Psoas muscle (tissue), 8 donors: ENCODE results near the gene PDIA3. TPM values are rescaled to one million over a fixed set of nuclear protein-coding genes. Genes with fewer than 3 reads are reported as not detected.
"Not testable (repeated sequence)": the region's sequence is repeated elsewhere in the genome, so short reads cannot be mapped to it uniquely, and the experiment has no call there.

ENCODE experiments used
- ATAC-seq, 4 donors: fragments of 200-7000 bp; cut with Tn5 transposase; one replicate each; pipeline ENCODE4 v1.9.1; 2020; ENCODE audit warnings: moderate library complexity in 3 of 4, mild to moderate bottlenecking in 2 of 4
- DNase-seq, 2 donors: peaks; one replicate each; pipeline ENCODE4 v3.0.0-alpha.2; 2020
- H3K27ac ChIP-seq: fragments of 200-600 bp; one replicate; pipeline ENCODE4 v1.8.0; 2022
- H3K27me3 ChIP-seq, 3 donors: fragments of 200-600 bp in 1 of 3; one replicate each; pipeline versions ENCODE4 v1.6.1 to v1.8.0; 2013 to 2022; ENCODE audit warnings: low read length in 2 of 3, mild to moderate bottlenecking in 2 of 3, moderate library complexity in 1 of 3; ENCODE audit not compliant: insufficient read depth in 3 of 3
- H3K36me3 ChIP-seq, 2 donors: fragments of 200-600 bp in 1 of 2; one replicate each; pipeline versions ENCODE4 v1.6.1 to v1.8.0; 2013 to 2022; ENCODE audit warnings: low read depth in 1 of 2, mild to moderate bottlenecking in 1 of 2, moderate library complexity in 1 of 2; ENCODE audit not compliant: insufficient read depth in 1 of 2
- H3K4me1 ChIP-seq: fragments of 200-600 bp; one replicate; pipeline ENCODE4 v1.8.0; 2022
- H3K4me3 ChIP-seq: fragments of 200-600 bp; one replicate; pipeline ENCODE4 v1.8.0; 2022; ENCODE audit warnings: mild to moderate bottlenecking
- H3K9me3 ChIP-seq: fragments of 200-600 bp; one replicate; pipeline ENCODE4 v1.8.0; 2022
- CTCF ChIP-seq: fragments of 200-600 bp; IDR thresholded peaks from one replicate; pipeline ENCODE4 v1.8.0; 2022; ENCODE audit warnings: antibody characterized with exemption
- WGBS, 3 donors: extraction: QIAGEN DNeasy Blood & Tissue Kit; methylation state at CpG; one replicate each; pipeline versions ENCODE4 v1.1.6 to v1.1.7; 2013; 5-methylcytosine and 5-hydroxymethylcytosine counted together
- intact Hi-C, 2 donors: fragments of 100-400 bp; cut with DNase I; formaldehyde crosslinking; loops; one replicate each; pipeline versions ENCODE4 v1.11.0 to v1.14.2; 2022
- long read RNA-seq, 2 donors: library from polyadenylated mRNA; unstranded; transcript quantifications; one replicate each; pipeline ENCODE4 v2.0.0, GENCODE V29; 2021
- polyA plus RNA-seq, 3 donors: library from polyadenylated mRNA; stranded (reverse); fragments of 200-250 nt; gene quantifications; one replicate each; pipeline ENCODE4 v1.2.3, GENCODE V29; 2013
- total RNA-seq, 4 donors: library from RNA; stranded (reverse); fragmentation: NEBNext Ultra II Directional in 2 of 4; extraction: Animal tissue kit (Norgen Biotek cat#: 25700) in 2 of 4; gene quantifications; one replicate each; pipeline versions ENCODE4 v1.2.1 to v1.2.4, GENCODE V29; 2021 to 2023
- donor health status: healthy with polysubstance abuse.
- donor health status: DM: no; HTN: no; CAD: no; lungs with moderate emphysema.
- donor health status: Bipolar disorder and iron deficiency.
- donor health status: healthy.
- donor health status: DM: yes; HTN: yes; CAD: no.
- donor health status: DM: no; HTN: no; CAD: no.
- donor health status: DM: no; HTN: no; CAD: no.
- donor health status: DM: yes; HTN: yes; CAD: no.

Gene PDIA3
- total RNA-seq, result 10 to 100 TPM; 49.5 to 81.9 (median 66.7) TPM
- polyA plus RNA-seq, result 10 to 100 TPM; 48.0 to 89.0 (median 50.0) TPM
- long read RNA-seq, donor 1, transcript PDIA3-201 (13 exons, 3,727 nt), result major isoform, 46 of 50 reads
- long read RNA-seq, donor 1, partial matches to known transcripts, result 1 of 50 reads
- long read RNA-seq, donor 1, other reads (novel, unspliced or antisense), result 3 of 50 reads
- long read RNA-seq, donor 2, transcript PDIA3-201 (13 exons, 3,727 nt), result major isoform, 137 of 150 reads
- long read RNA-seq, donor 2, partial matches to known transcripts, result 9 of 150 reads
- long read RNA-seq, donor 2, other reads (novel, unspliced or antisense), result 4 of 150 reads

DNA sequence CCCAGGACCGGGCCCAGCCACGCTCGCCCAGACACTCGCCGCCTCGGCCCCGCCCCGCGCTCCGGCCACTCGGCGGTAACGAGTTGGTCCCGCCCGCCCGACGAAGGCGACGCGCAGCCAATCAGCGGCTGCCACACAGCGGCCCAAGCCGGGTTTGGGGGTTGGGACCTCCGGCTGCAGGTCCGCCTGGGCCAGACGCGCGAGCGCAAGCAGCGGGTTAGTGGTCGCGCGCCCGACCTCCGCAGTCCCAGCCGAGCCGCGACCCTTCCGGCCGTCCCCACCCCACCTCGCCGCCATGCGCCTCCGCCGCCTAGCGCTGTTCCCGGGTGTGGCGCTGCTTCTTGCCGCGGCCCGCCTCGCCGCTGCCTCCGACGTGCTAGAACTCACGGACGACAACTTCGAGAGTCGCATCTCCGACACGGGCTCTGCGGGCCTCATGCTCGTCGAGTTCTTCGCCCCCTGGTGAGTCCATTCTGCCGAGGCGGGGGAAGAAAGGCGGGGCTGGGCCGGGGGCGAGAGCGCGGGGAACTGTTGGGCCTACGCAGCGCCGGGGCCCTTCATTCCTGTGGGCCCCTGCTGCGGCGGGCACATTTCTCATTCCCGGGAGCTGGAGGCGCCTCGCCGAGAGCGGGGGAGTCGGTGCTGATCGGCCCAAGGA is at the start of gene PDIA3:
TSS of gene PDIA3 (plus strand) at position 194 of the 658 bp plus-strand sequence. CDS start at position 296, 102 bp downstream.
- H3K4me1 ChIP-seq, intact Hi-C loops, H3K27me3 ChIP-seq, H3K36me3 ChIP-seq, H3K9me3 ChIP-seq: not testable (repeated sequence)
- Histone ChIP-seq H3K4me3 (peak within 1 kb of the TSS; percentile 86), H3K27ac (peak within 1 kb of the TSS; percentile 92)
- 0 to 1% (median 1%) methylated on average over 44 to 84 of the region's 84 CpGs for WGBS, 3 donors
- ATAC-seq (peak; percentile 98 to 99 (median 98)), DNase-seq (peak; percentile 94 to 96)

DNA sequence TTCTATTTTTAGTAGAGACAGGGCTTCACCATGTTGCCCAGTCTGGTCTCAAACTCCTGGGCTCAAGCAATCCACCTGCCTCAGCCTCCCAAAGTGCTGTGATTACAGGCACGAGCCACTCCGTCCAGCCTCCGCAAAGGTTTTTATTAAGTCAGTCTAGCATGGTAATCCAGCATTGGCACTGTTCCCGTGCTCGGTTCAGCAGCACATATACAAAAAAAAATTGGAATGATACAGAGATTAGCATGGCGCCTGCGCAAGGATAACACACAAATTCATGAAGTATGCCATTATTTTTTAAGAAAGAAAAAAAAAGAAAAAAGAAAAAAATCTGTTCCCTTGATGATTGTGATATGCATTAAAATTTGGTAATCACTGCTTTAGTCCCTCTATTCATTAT is 44.1 kb upstream of the PDIA3 start:
- H3K27ac ChIP-seq, result no peak overlapping the region
- no peaks in the 10 kb centered on the region for H3K36me3 ChIP-seq
- WGBS, 3 donors, result 21 to 38% (median 36%) methylated on average over 7 of the region's 7 CpGs
- intact Hi-C loops, result no loop called here
- no peaks in the 10 kb centered on the region for H3K4me1 ChIP-seq
- ATAC-seq, result no peak
- no peaks in the 10 kb centered on the region for H3K9me3 ChIP-seq
- no peak overlapping the region for H3K4me3 ChIP-seq
- DNase-seq, result no peak
- H3K27me3 ChIP-seq, result peaks cover 0 to 12% (median 4%) of the 10 kb centered on the region in 3 donors
- TF ChIP-seq CTCF, result no peak

DNA sequence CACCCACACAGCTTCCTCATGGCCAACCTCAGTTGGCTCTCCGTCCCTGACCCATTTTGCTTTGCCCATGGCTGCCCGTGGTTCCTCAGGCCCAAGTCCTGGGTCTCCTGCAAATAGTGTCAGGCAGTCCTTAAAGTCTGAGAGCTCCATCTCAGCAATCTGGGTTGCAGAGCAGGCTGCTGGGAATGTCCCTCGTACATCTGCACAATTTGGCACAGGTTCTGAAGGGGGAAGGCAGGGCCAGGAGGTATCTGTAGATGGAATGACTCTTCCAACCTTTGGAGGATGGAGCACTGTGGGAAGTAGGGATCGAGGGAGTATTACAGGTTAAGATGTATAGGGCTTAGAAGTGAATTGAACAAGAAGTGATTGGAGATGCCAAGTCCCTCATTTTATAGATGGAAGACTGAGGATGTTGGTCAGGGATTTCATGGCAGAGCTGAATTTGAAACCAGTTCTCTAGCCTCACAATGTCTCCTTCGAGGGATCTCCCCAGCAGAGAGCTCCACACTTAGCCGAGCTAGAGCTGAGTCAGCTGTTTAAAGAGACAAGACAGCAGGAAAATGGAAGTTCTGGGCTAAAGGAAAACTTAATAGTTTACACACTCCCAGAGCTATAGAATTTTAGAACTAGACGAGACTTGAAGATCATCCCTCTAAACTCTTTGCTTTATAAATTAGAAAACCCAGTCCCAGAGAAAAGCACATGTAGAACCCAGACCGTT is 43.4 kb upstream of the PDIA3 start:
- DNase-seq, result no peak
- Histone ChIP-seq H3K9me3 (no peaks in the 10 kb centered on the region), H3K36me3 (no peaks in the 10 kb centered on the region), H3K4me3 (no peak overlapping the region), H3K27ac (no peak overlapping the region), H3K4me1 (no peaks in the 10 kb centered on the region), H3K27me3 (peaks cover 0 to 12% (median 4%) of the 10 kb centered on the region in 3 donors)
- no peak for ATAC-seq
- no peak for TF ChIP-seq CTCF
- intact Hi-C loops, result no loop called here
- 45 to 51% (median 50%) methylated on average over 8 of the region's 8 CpGs for WGBS, 3 donors

DNA sequence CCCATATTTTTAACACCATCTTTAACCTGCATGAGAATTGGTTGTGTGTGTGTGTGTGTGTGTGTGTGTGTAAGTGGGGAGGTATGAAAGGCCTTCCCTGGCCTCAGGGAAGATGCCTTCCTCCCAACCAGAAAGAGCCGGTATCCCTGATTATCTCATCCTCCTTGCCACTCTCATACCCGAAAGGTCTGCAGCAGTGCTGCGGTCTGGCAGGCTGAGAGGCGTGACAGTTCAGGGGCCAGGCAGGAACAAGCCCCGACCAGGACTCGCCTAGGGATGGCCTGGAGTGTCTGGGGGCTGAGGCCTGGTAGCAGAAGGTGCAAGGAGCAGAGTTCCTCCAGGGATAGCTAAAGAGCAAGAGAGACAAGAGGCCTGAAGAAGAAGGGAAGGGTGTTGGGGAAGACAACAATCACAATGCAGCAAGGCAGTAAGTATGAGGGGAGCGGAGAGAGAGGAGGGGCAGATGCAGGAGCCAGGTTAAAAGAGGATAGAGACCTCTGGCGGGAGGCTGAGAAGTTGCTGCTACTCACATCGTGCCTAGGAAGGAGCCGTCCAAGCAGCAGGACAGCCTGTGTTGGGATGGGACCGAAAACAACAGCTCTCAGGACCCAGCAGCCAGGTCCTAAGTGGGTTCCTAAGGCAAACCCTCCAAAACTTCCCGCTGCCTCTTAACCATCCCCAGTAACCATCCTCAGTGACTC is 35.7 kb upstream of the PDIA3 start:
- H3K36me3 ChIP-seq, H3K4me3 ChIP-seq, H3K9me3 ChIP-seq, intact Hi-C loops, H3K27me3 ChIP-seq, ATAC-seq, H3K27ac ChIP-seq, H3K4me1 ChIP-seq, DNase-seq: not testable (repeated sequence)
- 57 to 58% methylated on average over 1 of the region's 12 CpGs; no CpG with 5 or more reads in 1 of the 3 donors for WGBS, 3 donors

GRCh38 chr15:43723151-43723550 is 23.1 kb upstream of the PDIA3 start:
- no peak overlapping the region for H3K27ac ChIP-seq
- no peaks in the 10 kb centered on the region for H3K9me3 ChIP-seq
- H3K27me3 ChIP-seq, result no peaks in the 10 kb centered on the region
- WGBS, 3 donors, result 68 to 80% (median 73%) methylated on average over 4 of the region's 4 CpGs
- TF ChIP-seq CTCF, result no peak
- intact Hi-C loops, result no loop called here
- H3K4me1 ChIP-seq, result no peaks in the 10 kb centered on the region
- H3K36me3 ChIP-seq, result no peaks in the 10 kb centered on the region
- no peak overlapping the region for H3K4me3 ChIP-seq
- DNase-seq (no peak), ATAC-seq (no peak)

DNA sequence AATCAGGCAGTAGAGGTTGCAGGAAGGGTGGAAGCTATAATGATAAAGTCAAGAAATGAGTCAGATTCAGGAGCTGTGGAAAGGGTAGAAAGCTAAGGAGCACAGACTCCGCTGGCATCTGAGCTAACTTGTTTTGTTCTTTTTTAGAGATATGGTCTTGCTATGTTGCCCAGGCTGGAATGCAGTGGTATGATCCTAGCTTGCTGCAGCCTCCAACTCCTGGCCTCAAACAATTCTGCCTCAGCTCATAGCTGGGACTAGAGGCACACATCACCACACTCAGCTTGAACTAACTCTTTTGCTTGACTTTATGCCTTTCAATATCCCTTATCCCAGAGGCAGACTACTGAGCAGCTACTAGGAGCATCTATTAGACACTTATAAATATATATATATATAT is 19.9 kb upstream of the PDIA3 start:
- not testable (repeated sequence) for H3K36me3 ChIP-seq

GRCh38 chr15:43728053-43728725 is 18.0 kb upstream of the PDIA3 start:
- DNase-seq, H3K9me3 ChIP-seq, H3K36me3 ChIP-seq, H3K4me3 ChIP-seq, H3K27me3 ChIP-seq, H3K4me1 ChIP-seq, ATAC-seq, intact Hi-C loops, H3K27ac ChIP-seq: not testable (repeated sequence)
- WGBS, 3 donors, result 27 to 48% (median 39%) methylated on average over 1 of the region's 1 CpG

More for the DNA sequence above, 19.9 kb upstream of the PDIA3 start:
- intact Hi-C loops, H3K4me1 ChIP-seq, H3K27me3 ChIP-seq, H3K27ac ChIP-seq, DNase-seq, ATAC-seq, H3K4me3 ChIP-seq, H3K9me3 ChIP-seq: not testable (repeated sequence)
- 100% methylated on average over 1 of the region's 1 CpG for whole genome bisulfite sequencing, 3 donors
